Measurements from ENCODE around the gene COQ8A. TPM values are rescaled to one million over a fixed set of nuclear protein-coding genes. Genes with fewer than 3 reads are reported as not detected.

Gene COQ8A
- total and polyA plus RNA-seq, 2 experiments from 2014 or later: 25.2 to 37.4 TPM

- Histone ChIP-seq H2AFZ (no peak overlapping the region), H3F3A (replicated peaks; ENCODE audit: low read depth) (no peaks in the 10 kb centered on the region), H3K79me2 (replicated peaks; ENCODE audit: insufficient read depth) (peaks cover 29% of the 10 kb centered on the region), H3K4me2 (no peak overlapping the region), H3K27ac (ENCODE audit: low read depth) (no peak overlapping the region), H4K20me1 (replicated peaks; ENCODE audit: insufficient read depth) (no peaks in the 10 kb centered on the region), H3K4me3 (no peak overlapping the region), H3K27me3 (ENCODE audit: insufficient read depth) (no peaks in the 10 kb centered on the region), H3K4me1 (ENCODE audit: insufficient read depth) (no peaks in the 10 kb centered on the region), H3K36me3 (ENCODE audit: insufficient read depth) (no peaks in the 10 kb centered on the region), H3K9me2 (ENCODE audit: insufficient read depth) (no peaks in the 10 kb centered on the region)
- no peak for TF ChIP-seq NANOG (IDR thresholded peaks at IDR 0.05; ENCODE audit: borderline replicate concordance)
- no peak for TF ChIP-seq CREB1 (CRISPR knock-in tag; IDR thresholded peaks at IDR 0.05; ENCODE audit: low read depth)
- no peak for TF ChIP-seq POLR2AphosphoS5 (IDR thresholded peaks at IDR 0.05; ENCODE audit: low read depth)
- TF ChIP-seq EZH2 (IDR thresholded peaks at IDR 0.05; ENCODE audit: low read depth, unreplicated experiment): no peak
- TF ChIP-seq JUNB (IDR thresholded peaks at IDR 0.05; ENCODE audit: unreplicated experiment): no peak
- TF ChIP-seq EZH2phosphoT487 (IDR thresholded peaks at IDR 0.05; ENCODE audit: unreplicated experiment): no peak
- no peak for TF ChIP-seq ETS1 (IDR thresholded peaks at IDR 0.05)
- TF ChIP-seq ZNF114 (CRISPR knock-in tag; IDR thresholded peaks at IDR 0.05): no peak
- TF ChIP-seq STAT1 (IDR thresholded peaks at IDR 0.05; ENCODE audit: unreplicated experiment): no peak
- TF ChIP-seq ZNF331 (CRISPR knock-in tag; IDR thresholded peaks at IDR 0.05; ENCODE audit: low read depth): no peak
- no peak for TF ChIP-seq ZNF462 (CRISPR knock-in tag; IDR thresholded peaks at IDR 0.05)
- TF ChIP-seq CTCF (conservative IDR thresholded peaks at IDR 0.05; ENCODE audit: low read depth in 2 of 2): no peak
- no peak overlapping the region; the same call in 2 of the 3 replicates for H3K4me3 Mint-ChIP-seq
- no peak for ATAC-seq
- peaks cover 47% of the 10 kb centered on the region for H3K36me3 Mint-ChIP-seq (ENCODE audit: low read depth)
- peaks cover 7% of the 10 kb centered on the region for H3K27me3 Mint-ChIP-seq (ENCODE audit: insufficient read depth, low read depth, poor library complexity)
- H3K9me3 Mint-ChIP-seq: peaks cover 45% of the 10 kb centered on the region
- H3K4me1 Mint-ChIP-seq: peaks cover 6% of the 10 kb centered on the region; the same call in 2 of the 3 replicates
- H3K27ac Mint-ChIP-seq: no peak overlapping the region
- DNase-seq (ENCODE audit: low spot score): no peak
Observed at GRCh38 chr1:226957714-226958113, 17.6 kb downstream of the COQ8A start.
